Pancreas (tissue), 10 donors: ENCODE results near the gene RAB42. TPM values are rescaled to one million over a fixed set of nuclear protein-coding genes. Genes with fewer than 3 reads are reported as not detected.
"Not testable (repeated sequence)": the region's sequence is repeated elsewhere in the genome, so short reads cannot be mapped to it uniquely, and the experiment has no call there.

Source experiments
- ATAC-seq, 4 donors: fragments of 200-7000 bp; cut with Tn5 transposase; one replicate each; pipeline versions ENCODE4 v1.8.0 to v1.9.1; 2020; ENCODE audit warnings: mild to moderate bottlenecking in 4 of 4, moderate library complexity in 4 of 4
- DNase-seq, 6 donors: peaks; one replicate each; pipeline ENCODE4 v3.0.0-alpha.2; 2020
- FAIRE-seq: peaks from 2 replicates; lab custom pipeline; 2012; peaks lifted over from hg19 to GRCh38; lab: Jason Lieb, UNC
- H3K27ac ChIP-seq, 4 donors: fragments of 200-600 bp; sonication (generic); 1 replicate in 3 of 4; 2 replicates in 1 of 4; pipeline versions ENCODE4 v1.5.0 to v1.8.0; 2020
- H3K27me3 ChIP-seq, 4 donors: fragments of 200-600 bp; one replicate each; pipeline ENCODE4 v1.8.0; 2021
- H3K36me3 ChIP-seq, 3 donors: fragments of 200-600 bp; sonication (generic) in 1 of 3; one replicate each; pipeline versions ENCODE4 v1.5.0 to v1.8.0; 2020 to 2021
- H3K4me1 ChIP-seq, 3 donors: fragments of 200-600 bp; one replicate each; pipeline ENCODE4 v1.8.0; 2021
- H3K4me3 ChIP-seq, 4 donors: fragments of 200-600 bp; sonication (generic) in 2 of 4; one replicate each; pipeline versions ENCODE4 v1.5.0 to v1.8.0; 2020 to 2021
- H3K9me3 ChIP-seq, 4 donors: fragments of 200-600 bp; one replicate each; pipeline ENCODE4 v1.8.0; 2021
- WGBS, 2 donors: extraction: QIAGEN DNeasy Blood & Tissue Kit; methylation state at CpG; one replicate each; pipeline ENCODE4 v1.1.7; 2013; 5-methylcytosine and 5-hydroxymethylcytosine counted together
- intact Hi-C, 3 donors: fragments of 100-400 bp; cut with DNase I; formaldehyde crosslinking; loops; one replicate each; pipeline versions ENCODE4 v1.11.1 to v1.14.2; 2022
- polyA plus RNA-seq, 2 donors: library from polyadenylated mRNA; stranded (reverse); fragments of 200-250 nt; gene quantifications; one replicate each; pipeline ENCODE4 v1.2.3, GENCODE V29; 2013
- total RNA-seq, 6 donors: library from RNA; stranded (reverse); fragmentation: NEBNext Ultra II Directional in 4 of 6; extraction: Animal tissue kit (Norgen Biotek cat#: 25700) in 4 of 6; gene quantifications; one replicate each; pipeline versions ENCODE4 v1.2.1 to v1.2.4, GENCODE V29; 2021 to 2023
- TF ChIP-seq, protein P1 (sequence below), 4 donors: fragments of 200-600 bp; sonication (generic) in 3 of 4; IDR thresholded peaks; one replicate each; pipeline versions ENCODE4 v1.5.0 to v1.8.0; 2021; ENCODE audit warnings: antibody characterized with exemption in 4 of 4
- donor health status: healthy with polysubstance abuse.
- donor health status: DM: no; HTN: no; CAD: no; lungs with moderate emphysema.
- donor health status: DM: no; HTN: no; CAD: no.
- donor health status: control.
- donor health status: control.
- donor health status: Bipolar disorder and iron deficiency.
- donor health status: DM: yes; HTN: yes; CAD: no.
- donor health status: DM: no; HTN: no; CAD: no.
- donor health status: DM: no; HTN: no; CAD: no.
- donor health status: DM: yes; HTN: yes; CAD: no.

The RAB42 gene
- total and polyA plus RNA-seq, 8 donors: 0.14 to 3.0 (median 0.53) TPM

GRCh38 chr1:28595412-28596191 is 3.5 kb downstream of the RAB42 start:
- H3K9me3 ChIP-seq: no peaks in the 10 kb centered on the region
- TF ChIP-seq, protein P1, sequence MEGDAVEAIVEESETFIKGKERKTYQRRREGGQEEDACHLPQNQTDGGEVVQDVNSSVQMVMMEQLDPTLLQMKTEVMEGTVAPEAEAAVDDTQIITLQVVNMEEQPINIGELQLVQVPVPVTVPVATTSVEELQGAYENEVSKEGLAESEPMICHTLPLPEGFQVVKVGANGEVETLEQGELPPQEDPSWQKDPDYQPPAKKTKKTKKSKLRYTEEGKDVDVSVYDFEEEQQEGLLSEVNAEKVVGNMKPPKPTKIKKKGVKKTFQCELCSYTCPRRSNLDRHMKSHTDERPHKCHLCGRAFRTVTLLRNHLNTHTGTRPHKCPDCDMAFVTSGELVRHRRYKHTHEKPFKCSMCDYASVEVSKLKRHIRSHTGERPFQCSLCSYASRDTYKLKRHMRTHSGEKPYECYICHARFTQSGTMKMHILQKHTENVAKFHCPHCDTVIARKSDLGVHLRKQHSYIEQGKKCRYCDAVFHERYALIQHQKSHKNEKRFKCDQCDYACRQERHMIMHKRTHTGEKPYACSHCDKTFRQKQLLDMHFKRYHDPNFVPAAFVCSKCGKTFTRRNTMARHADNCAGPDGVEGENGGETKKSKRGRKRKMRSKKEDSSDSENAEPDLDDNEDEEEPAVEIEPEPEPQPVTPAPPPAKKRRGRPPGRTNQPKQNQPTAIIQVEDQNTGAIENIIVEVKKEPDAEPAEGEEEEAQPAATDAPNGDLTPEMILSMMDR (IDR thresholded peaks at IDR 0.05): no peak
- H3K27ac ChIP-seq: no peak overlapping the region
- H3K4me3 ChIP-seq: no peak overlapping the region
- ATAC-seq: no peak
- DNase-seq: no peak
- no peaks in the 10 kb centered on the region for H3K27me3 ChIP-seq
- H3K36me3 ChIP-seq: no peaks in the 10 kb centered on the region
- WGBS, 2 donors: 92 to 98% methylated on average over 10 of the region's 10 CpGs
- intact Hi-C loops: no loop called here
- H3K4me1 ChIP-seq: no peaks in the 10 kb centered on the region
- no peak for FAIRE-seq

DNA sequence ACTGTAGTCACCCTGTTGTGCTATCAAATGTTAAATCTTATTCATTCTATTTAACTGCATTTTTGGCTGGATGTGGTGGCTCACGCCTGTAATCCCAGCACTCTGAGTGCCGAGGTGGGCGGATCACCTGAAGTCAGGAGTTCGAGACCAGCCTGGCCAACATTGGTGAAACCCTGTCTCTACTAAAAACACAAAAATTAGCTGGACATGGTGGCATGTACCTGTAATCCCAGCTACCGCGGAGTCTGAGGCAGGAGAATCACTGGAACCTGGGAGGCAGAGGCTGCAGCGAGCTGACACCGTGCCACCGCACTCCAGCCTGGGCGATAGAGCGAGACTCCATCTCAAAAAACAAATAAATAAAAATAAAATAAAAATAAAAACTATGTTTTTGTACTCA is 4.2 kb downstream of the RAB42 start:
- H3K9me3 ChIP-seq, DNase-seq, FAIRE-seq, ATAC-seq, H3K4me3 ChIP-seq, H3K27me3 ChIP-seq, H3K27ac ChIP-seq, H3K36me3 ChIP-seq, H3K4me1 ChIP-seq, intact Hi-C loops: not testable (repeated sequence)
- WGBS, 2 donors: 98% methylated on average over 11 of the region's 11 CpGs

DNA sequence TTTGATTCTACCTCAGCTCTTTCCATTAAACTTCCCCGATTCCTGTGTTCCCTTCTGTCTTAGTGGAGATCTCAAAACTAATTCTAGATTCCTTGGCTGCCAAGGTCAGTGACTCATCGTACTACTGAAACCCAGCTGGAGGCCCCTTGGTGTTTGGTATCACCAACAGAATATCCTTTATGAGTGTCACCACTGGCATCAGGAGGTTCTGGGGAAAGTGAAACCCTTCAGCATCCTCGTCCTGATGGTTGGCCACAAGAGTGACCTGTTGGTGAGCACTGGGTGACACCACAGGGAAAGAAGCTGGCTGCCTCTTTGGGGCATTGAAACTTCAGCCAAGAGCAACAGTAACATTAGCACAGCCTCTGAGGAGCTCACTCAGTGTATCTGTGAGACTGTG is 9.6 kb downstream of the RAB42 start:
- 79 to 84% methylated on average over 3 of the region's 3 CpGs for WGBS, 2 donors
- H3K9me3 ChIP-seq: no peaks in the 10 kb centered on the region
- intact Hi-C loops: loop anchor here in 1 of 3 donors (10.0 kb wide), 1 partner anchor 77 kb away; no protein-coding TSS in a partner anchor
- no peaks in the 10 kb centered on the region for H3K27me3 ChIP-seq
- peak in 2 of 4 donors; percentile 31 to 37 for ATAC-seq
- H3K36me3 ChIP-seq: peaks cover 0 to 17% (median 12%) of the 10 kb centered on the region in 3 donors
- H3K27ac ChIP-seq: no peak overlapping the region
- no peak overlapping the region for H3K4me3 ChIP-seq
- DNase-seq: no peak
- FAIRE-seq: no peak
- H3K4me1 ChIP-seq: no peaks in the 10 kb centered on the region
- TF ChIP-seq, protein P1 (IDR thresholded peaks at IDR 0.05): no peak

- DNase-seq: peak in 3 of 6 donors; percentile 43 to 66 (median 45)
- Histone ChIP-seq H3K27me3 (no peaks in the 10 kb centered on the region), H3K36me3 (peaks cover 0 to 22% (median 12%) of the 10 kb centered on the region in 3 donors), H3K27ac (no peak overlapping the region), H3K4me1 (no peaks in the 10 kb centered on the region), H3K9me3 (no peaks in the 10 kb centered on the region), H3K4me3 (no peak overlapping the region)
- intact Hi-C loops: loop anchor here in 1 of 3 donors (10.0 kb wide), 1 partner anchor 78 kb away; no protein-coding TSS in a partner anchor
- WGBS, 2 donors: 65 to 74% methylated on average over 15 of the region's 15 CpGs
- TF ChIP-seq, protein P1 (IDR thresholded peaks at IDR 0.05): peak in 3 of 4 donors; percentile 17 to 41 (median 39)
- no peak for FAIRE-seq
- peak; percentile 46 to 87 (median 86) for ATAC-seq
These were observed 10.7 kb downstream of the RAB42 start for GRCh38 chr1:28602536-28603439.

GRCh38 chr1:28604411-28604810 is 12.3 kb downstream of the RAB42 start:
- H3K36me3 ChIP-seq: peaks cover 0 to 33% (median 12%) of the 10 kb centered on the region in 3 donors
- 87 to 89% methylated on average over 5 of the region's 5 CpGs for WGBS, 2 donors
- intact Hi-C loops: loop anchor here in 1 of 3 donors (10.0 kb wide), 1 partner anchor 80 kb away; no protein-coding TSS in a partner anchor

More at GRCh38 chr1:28604411-28604810, 12.3 kb downstream of the RAB42 start:
- ATAC-seq (no peak), FAIRE-seq (no peak), DNase-seq (no peak)
- TF ChIP-seq, protein P1 (IDR thresholded peaks at IDR 0.05): no peak
- H3K4me1 ChIP-seq: no peaks in the 10 kb centered on the region
- no peaks in the 10 kb centered on the region for H3K27me3 ChIP-seq
- no peak overlapping the region for H3K4me3 ChIP-seq
- H3K27ac ChIP-seq: no peak overlapping the region
- no peaks in the 10 kb centered on the region for H3K9me3 ChIP-seq
